Thyroid gland (tissue), 4 donors: ENCODE results near the gene VSTM4. TPM values are rescaled to one million over a fixed set of nuclear protein-coding genes. Genes with fewer than 3 reads are reported as not detected.
A peak's percentile ranks its signal among the peaks of the same experiment; 100 is the strongest.

Experiments used
- DNase-seq, 2 donors: peaks; one replicate each; pipeline ENCODE4 v3.0.0-alpha.2; 2019
- H3K27ac ChIP-seq, 3 donors: fragments of 200-600 bp; sonication (generic); 1 replicate in 2 of 3; 2 replicates in 1 of 3; pipeline ENCODE4 v1.5.1; 2016 to 2019; ENCODE audit warnings: mild to moderate bottlenecking in 1 of 3, moderate library complexity in 1 of 3
- H3K27me3 ChIP-seq: fragments of 200-600 bp; sonication (generic); one replicate; pipeline ENCODE4 v1.5.1; 2019
- H3K36me3 ChIP-seq, 2 donors: fragments of 200-600 bp; sonication (generic); one replicate each; pipeline ENCODE4 v1.5.1; 2016 to 2019
- H3K4me1 ChIP-seq, 2 donors: fragments of 200-600 bp; sonication (generic); one replicate each; pipeline ENCODE4 v1.5.1; 2017 to 2019
- H3K4me3 ChIP-seq, 3 donors: fragments of 200-600 bp; sonication (generic); replicated peaks in 1 of 3; 1 replicate in 2 of 3; 2 replicates in 1 of 3; pipeline ENCODE4 v1.5.1; 2016; ENCODE audit warnings: mild to moderate bottlenecking in 1 of 3
- H3K9me3 ChIP-seq: fragments of 200-600 bp; sonication (generic); one replicate; pipeline ENCODE4 v1.5.1; 2017
- CTCF ChIP-seq, 6 experiments: fragments of 200-600 bp in 3 of 6; fragments of 450-650 bp in 3 of 6; sonication (generic) in 3 of 6; IDR thresholded peaks; one replicate each; pipeline ENCODE4 v1.5.1; 2016 to 2019; ENCODE audit warnings: antibody characterized with exemption in 6 of 6, mild to moderate bottlenecking in 2 of 6, inconsistent platforms in 1 of 6, moderate library complexity in 1 of 6
- POLR2A ChIP-seq, 2 donors: fragments of 450-650 bp; IDR thresholded peaks; one replicate each; pipeline ENCODE4 v1.6.1; 2017; ENCODE audit warnings: antibody characterized with exemption in 2 of 2, mild to moderate bottlenecking in 2 of 2, moderate library complexity in 1 of 2
- WGBS, 2 donors: methylation state at CpG; one replicate each; pipeline ENCODE4 v1.1.5; 2017; 5-methylcytosine and 5-hydroxymethylcytosine counted together
- intact Hi-C: fragments of 100-400 bp; cut with DNase I; formaldehyde crosslinking; loops from one replicate; pipeline ENCODE4 v1.15.1; 2023
- total RNA-seq, 4 donors: library from RNA; depleted of rRNA; stranded (reverse); fragments of >200 nt; gene quantifications; one replicate each; pipeline ENCODE4 v1.2.3, GENCODE V29; 2016

VSTM4 gene
- total RNA-seq, 4 donors from 2014 or later: 42.9 to 220 (median 142) TPM

GRCh38 chr10:49162063-49162462 lies 46.7 kb upstream of the VSTM4 start:
- no peaks in the 10 kb centered on the region for H3K36me3 ChIP-seq
- no peak overlapping the region for H3K4me3 ChIP-seq
- no peak overlapping the region for H3K27ac ChIP-seq
- no peaks in the 10 kb centered on the region for H3K27me3 ChIP-seq
- intact Hi-C loops: no loop called here
- H3K9me3 ChIP-seq: no peaks in the 10 kb centered on the region
- DNase-seq: no peak
- TF ChIP-seq CTCF (IDR thresholded peaks at IDR 0.05) (no peak), POLR2A (IDR thresholded peaks at IDR 0.05) (no peak)
- H3K4me1 ChIP-seq: no peaks in the 10 kb centered on the region
- WGBS, 2 donors: 77% methylated on average over 5 of the region's 5 CpGs

GRCh38 chr10:49161411-49161997 lies 46.2 kb upstream of the VSTM4 start:
- Histone ChIP-seq H3K27me3 (no peaks in the 10 kb centered on the region), H3K27ac (no peak overlapping the region), H3K36me3 (no peaks in the 10 kb centered on the region), H3K4me3 (no peak overlapping the region), H3K4me1 (no peaks in the 10 kb centered on the region), H3K9me3 (no peaks in the 10 kb centered on the region)
- peak in 4 of 6 experiments; percentile 34 to 67 (median 54) for TF ChIP-seq CTCF (IDR thresholded peaks at IDR 0.05)
- no peak for TF ChIP-seq POLR2A (IDR thresholded peaks at IDR 0.05)
- 52 to 53% methylated on average over 8 of the region's 8 CpGs for WGBS, 2 donors
- DNase-seq: peak; percentile 16 to 22
- intact Hi-C loops: no loop called here

- H3K4me1 ChIP-seq: no peaks in the 10 kb centered on the region
Observed at GRCh38 chr10:49160814-49161213, 45.5 kb upstream of the VSTM4 start.

GRCh38 chr10:49160110-49160509 lies 44.8 kb upstream of the VSTM4 start:
- 93 to 94% methylated on average over 5 of the region's 5 CpGs for WGBS, 2 donors
- Histone ChIP-seq H3K4me1 (no peaks in the 10 kb centered on the region), H3K4me3 (no peak overlapping the region), H3K9me3 (no peaks in the 10 kb centered on the region), H3K27ac (no peak overlapping the region), H3K27me3 (no peaks in the 10 kb centered on the region), H3K36me3 (no peaks in the 10 kb centered on the region)
- DNase-seq: no peak
- intact Hi-C loops: no loop called here
- TF ChIP-seq CTCF (IDR thresholded peaks at IDR 0.05) (no peak), POLR2A (IDR thresholded peaks at IDR 0.05) (no peak)

More at GRCh38 chr10:49160814-49161213, 45.5 kb upstream of the VSTM4 start:
- intact Hi-C loops: no loop called here
- H3K9me3 ChIP-seq: no peaks in the 10 kb centered on the region
- no peak overlapping the region for H3K27ac ChIP-seq
- 95 to 100% methylated on average over 5 of the region's 5 CpGs for WGBS, 2 donors
- DNase-seq: no peak
- H3K27me3 ChIP-seq: no peaks in the 10 kb centered on the region
- H3K4me3 ChIP-seq: no peak overlapping the region
- H3K36me3 ChIP-seq: no peaks in the 10 kb centered on the region
- TF ChIP-seq POLR2A (IDR thresholded peaks at IDR 0.05): no peak
- TF ChIP-seq CTCF (IDR thresholded peaks at IDR 0.05): no peak

- H3K36me3 ChIP-seq: no peaks in the 10 kb centered on the region
- H3K9me3 ChIP-seq: no peaks in the 10 kb centered on the region
- no peaks in the 10 kb centered on the region for H3K27me3 ChIP-seq
- no peak overlapping the region for H3K27ac ChIP-seq
- TF ChIP-seq POLR2A (IDR thresholded peaks at IDR 0.05) (no peak), CTCF (IDR thresholded peaks at IDR 0.05) (no peak)
- intact Hi-C loops: no loop called here
- H3K4me3 ChIP-seq: no peak overlapping the region
- no peak for DNase-seq
- no peaks in the 10 kb centered on the region for H3K4me1 ChIP-seq
- WGBS, 2 donors: 84 to 85% methylated on average over 3 of the region's 3 CpGs
Observed at GRCh38 chr10:49158915-49159314, 43.6 kb upstream of the VSTM4 start.
